SK-N-SH treated with all-trans-retinoic acid at 6 μM for 48 hours (cell line): ENCODE data around the gene SMARCAL1.

Source experiments
- ATAC-seq: fragments of 200-7000 bp; cut with Tn5 transposase; 3 replicates; pipeline ENCODE4 v1.9.1; 2020; ENCODE audit warnings: mild to moderate bottlenecking, moderate library complexity
- ARNTL ChIP-seq: fragments of 450-650 bp; formaldehyde crosslinking; IDR thresholded peaks from 2 replicates; pipeline ENCODE4 v1.5.0; 2020; ENCODE audit warnings: low read depth, mild to moderate bottlenecking, moderate library complexity, borderline replicate concordance
- CREB5 ChIP-seq: fragments of 250-450 bp; sonication (Bioruptor Pico); IDR thresholded peaks from 2 replicates; pipeline ENCODE4 v1.5.1; 2020; ENCODE audit warnings: low read depth, mild to moderate bottlenecking, moderate library complexity
- CSRNP3 ChIP-seq: fragments of 250-450 bp; sonication (Bioruptor Pico); IDR thresholded peaks from 2 replicates; pipeline ENCODE4 v1.5.1; 2021; ENCODE audit warnings: mild to moderate bottlenecking, moderate library complexity
- ESRRG ChIP-seq: fragments of 250-450 bp; sonication (Bioruptor Pico); IDR thresholded peaks from 2 replicates; pipeline ENCODE4 v1.6.1; 2021; ENCODE audit warnings: mild to moderate bottlenecking
- PATZ1 ChIP-seq: fragments of 250-450 bp; sonication (Bioruptor Pico); IDR thresholded peaks from 2 replicates; pipeline ENCODE4 v1.8.0; 2020; ENCODE audit warnings: mild to moderate bottlenecking, moderate library complexity, borderline replicate concordance
- POU6F1 ChIP-seq: fragments of 250-450 bp; sonication (Bioruptor Pico); IDR thresholded peaks from 2 replicates; pipeline ENCODE4 v1.8.0; 2021; ENCODE audit warnings: low read depth, mild to moderate bottlenecking, moderate library complexity, borderline replicate concordance
- PPARA ChIP-seq: fragments of 250-450 bp; sonication (Bioruptor Pico); IDR thresholded peaks from 2 replicates; pipeline ENCODE4 v1.5.0; 2020; ENCODE audit warnings: mild to moderate bottlenecking, borderline replicate concordance
- TCF4 ChIP-seq: fragments of 250-450 bp; sonication (Bioruptor Pico); IDR thresholded peaks from 2 replicates; pipeline ENCODE4 v1.8.0; 2021; ENCODE audit warnings: mild to moderate bottlenecking, moderate library complexity, borderline replicate concordance
- TOX ChIP-seq: fragments of 250-450 bp; sonication (Bioruptor Pico); IDR thresholded peaks from 2 replicates; pipeline ENCODE4 v1.8.0; 2021; ENCODE audit warnings: mild to moderate bottlenecking, moderate library complexity, borderline replicate concordance
- TSHZ2 ChIP-seq: fragments of 250-450 bp; sonication (Bioruptor Pico); IDR thresholded peaks from 2 replicates; pipeline ENCODE4 v1.5.0; 2020; ENCODE audit warnings: mild to moderate bottlenecking, moderate library complexity
- ZFP3 ChIP-seq: fragments of 250-450 bp; sonication (Bioruptor Pico); IDR thresholded peaks from 2 replicates; pipeline ENCODE4 v1.5.0; 2020; ENCODE audit warnings: mild to moderate bottlenecking, moderate library complexity
- ZFP30 ChIP-seq: fragments of 450-650 bp; formaldehyde crosslinking; IDR thresholded peaks from 2 replicates; pipeline ENCODE4 v1.5.0; 2022; ENCODE audit warnings: mild to moderate bottlenecking, moderate library complexity
- ZNF565 ChIP-seq: fragments of 450-650 bp; formaldehyde crosslinking; conservative IDR thresholded peaks from 2 replicates; pipeline ENCODE4 v1.5.0; 2020; ENCODE audit warnings: low read depth, mild to moderate bottlenecking, moderate library complexity
- ZNF8 ChIP-seq: fragments of 450-650 bp; formaldehyde crosslinking; IDR thresholded peaks from 2 replicates; pipeline ENCODE4 v1.5.0; 2020; ENCODE audit warnings: mild to moderate bottlenecking, moderate library complexity

SMARCAL1 gene

GRCh38 chr2:216420367-216421101, 8.2 kb downstream of the SMARCAL1 start:
- no peak for ATAC-seq
- TF ChIP-seq CREB5 (CRISPR knock-in tag): no peak
- no peak for TF ChIP-seq POU6F1 (CRISPR knock-in tag)
- no peak for TF ChIP-seq ARNTL (CRISPR knock-in tag)
- no peak for TF ChIP-seq PPARA (CRISPR knock-in tag)

- ATAC-seq: no peak
Measured at GRCh38 chr2:216423071-216423470, 10.8 kb downstream of the SMARCAL1 start.

GRCh38 chr2:216424274-216424673, 12.0 kb downstream of the SMARCAL1 start:
- ATAC-seq: no peak
- TF ChIP-seq TCF4 (CRISPR knock-in tag): no peak
- no peak for TF ChIP-seq POU6F1 (CRISPR knock-in tag)
- TF ChIP-seq TSHZ2 (CRISPR knock-in tag): no peak
- TF ChIP-seq ESRRG (CRISPR knock-in tag): no peak
- no peak for TF ChIP-seq ZFP3 (CRISPR knock-in tag)
- no peak for TF ChIP-seq ZNF565
- no peak for TF ChIP-seq PATZ1 (CRISPR knock-in tag)

More at GRCh38 chr2:216423071-216423470, 10.8 kb downstream of the SMARCAL1 start:
- no peak for TF ChIP-seq ARNTL (CRISPR knock-in tag)
- TF ChIP-seq ZFP30 (CRISPR knock-in tag): no peak
- TF ChIP-seq PPARA (CRISPR knock-in tag): no peak
- TF ChIP-seq CSRNP3: no peak
- no peak for TF ChIP-seq ZNF8 (CRISPR knock-in tag)
- no peak for TF ChIP-seq ZFP3 (CRISPR knock-in tag)
- no peak for TF ChIP-seq TOX (CRISPR knock-in tag)
- TF ChIP-seq TCF4 (CRISPR knock-in tag): no peak
- no peak for TF ChIP-seq PATZ1 (CRISPR knock-in tag)
- no peak for TF ChIP-seq POU6F1 (CRISPR knock-in tag)
- no peak for TF ChIP-seq ZNF565
